HepG2 (cell line): ENCODE results near the gene HJURP. TPM values are rescaled to one million over a fixed set of nuclear protein-coding genes. Genes with fewer than 3 reads are reported as not detected.
A peak's percentile ranks its signal among the peaks of the same experiment; 100 is the strongest.

ENCODE experiments used
- ATAC-seq: fragments of 200-7000 bp; cut with Tn5 transposase; 3 replicates; pipeline ENCODE4 v1.9.1; 2020; ENCODE audit warnings: mild to moderate bottlenecking, moderate library complexity
- BruUV-seq: library from RNA; stranded (reverse); fragments of 400-500 nt; replicated peaks from 2 replicates; lab custom pipeline; 2021; lab: Mats Ljungman, UMichigan
- CTCF ChIA-PET: fragments of 300-600 bp; formaldehyde crosslinking; extraction: SDS; loops from one replicate; lab custom pipeline; 2021; ENCODE audit warnings: low total read pairs, inconsistent platforms, low intra/inter-chr PET ratio; lab: Yijun Ruan, JAX
- POLR2A ChIA-PET: fragments of 350-600 bp; sonication (Branson Sonifier 250); formaldehyde crosslinking; loops from one replicate; lab custom pipeline; 2020; ENCODE audit warnings: antibody characterized with exemption, inconsistent platforms; lab: Yijun Ruan, JAX
- DNase-seq: peaks from one replicate; pipeline ENCODE4 v3.0.0-alpha.2; 2015; ENCODE audit warnings: low spot score
- FAIRE-seq: peaks from 3 replicates; lab custom pipeline; 2011; peaks lifted over from hg19 to GRCh38; lab: Jason Lieb, UNC
- H2AFZ ChIP-seq: one replicate; pipeline ENCODE4 v1.6.1; 2011; ENCODE audit warnings: low read length, inconsistent platforms
- H3K27ac ChIP-seq: fragments of 300-600 bp; 3 replicates; pipeline ENCODE4 v1.8.0; 2011; ENCODE audit warnings: mixed run types, mild to moderate bottlenecking, mixed read lengths, low read length, inconsistent platforms; ENCODE audit not compliant: insufficient read depth; ENCODE audit errors: extremely low read length
- H3K27me3 ChIP-seq, 2 experiments: fragments of 200-600 bp in 1 of 2; 2 replicates in 1 of 2; 3 replicates in 1 of 2; pipeline versions ENCODE4 v1.6.0 to v1.8.0; 2011; ENCODE audit warnings: low read length in 2 of 2, mild to moderate bottlenecking in 2 of 2, moderate library complexity in 2 of 2, inconsistent platforms in 1 of 2; ENCODE audit not compliant: insufficient read depth in 2 of 2, control insufficient read depth in 1 of 2
- H3K36me3 ChIP-seq, 2 experiments: fragments of 200-600 bp in 1 of 2; replicated peaks in 1 of 2; 2 replicates in 1 of 2; 3 replicates in 1 of 2; pipeline versions ENCODE4 v1.5.1 to v1.8.0; 2011; ENCODE audit warnings: low read length in 2 of 2, inconsistent platforms in 1 of 2; ENCODE audit not compliant: insufficient read depth in 2 of 2, control insufficient read depth in 1 of 2
- H3K4me1 ChIP-seq: 2 replicates; pipeline ENCODE4 v1.5.1; 2012; ENCODE audit warnings: low read length, inconsistent platforms; ENCODE audit not compliant: insufficient read depth
- H3K4me2 ChIP-seq: 2 replicates; pipeline ENCODE4 v1.6.0; 2011; ENCODE audit warnings: low read depth, low read length, inconsistent platforms
- H3K4me3 ChIP-seq, 3 experiments: fragments of 200-600 bp in 1 of 3; sonication (generic), shearing (Covaris generic) in 1 of 3; replicated peaks in 1 of 3; 2 replicates each; pipeline ENCODE4 v1.5.1; 2011 to 2016; ENCODE audit warnings: low read length in 3 of 3, inconsistent platforms in 2 of 3, low read depth in 2 of 3, mild to moderate bottlenecking in 2 of 3, control low read depth in 1 of 3, mixed read lengths in 1 of 3; ENCODE audit not compliant: insufficient read depth in 1 of 3
- H3K79me2 ChIP-seq: one replicate; pipeline ENCODE4 v1.6.1; 2011; ENCODE audit warnings: low read length, inconsistent platforms; ENCODE audit not compliant: insufficient read depth
- H3K9ac ChIP-seq: 2 replicates; pipeline ENCODE4 v1.6.0; 2011; ENCODE audit warnings: mild to moderate bottlenecking, low read depth, low read length, inconsistent platforms; ENCODE audit not compliant: insufficient read depth
- H3K9me3 ChIP-seq: 2 replicates; pipeline ENCODE4 v1.5.1; 2012; ENCODE audit warnings: mild to moderate bottlenecking, low read length
- H4K20me1 ChIP-seq: 2 replicates; pipeline ENCODE4 v1.6.0; 2011; ENCODE audit warnings: inconsistent platforms, mild to moderate bottlenecking, low read length, moderate library complexity; ENCODE audit not compliant: insufficient read depth
- MYC ChIP-seq: sonication (generic); formaldehyde crosslinking; IDR thresholded peaks from 2 replicates; pipeline ENCODE4 v1.9.0; 2021; ENCODE audit warnings: missing genetic modification reagents, borderline replicate concordance
- POLR2A ChIP-seq, 2 experiments: IDR thresholded peaks; 2 replicates each; pipeline ENCODE4 v1.6.1; 2011; ENCODE audit warnings: low read depth in 2 of 2, low read length in 2 of 2, mild to moderate bottlenecking in 1 of 2, moderate library complexity in 1 of 2; ENCODE audit not compliant: insufficient read depth in 1 of 2
- PPARG ChIP-seq: conservative IDR thresholded peaks from 2 replicates; pipeline ENCODE4 v1.6.1; 2016; ENCODE audit warnings: missing biosample characterization, missing genetic modification reagents
- PRDM10 ChIP-seq: sonication (generic); formaldehyde crosslinking; IDR thresholded peaks from 2 replicates; pipeline ENCODE4 v1.4.0; 2020; ENCODE audit warnings: low read depth, missing genetic modification reagents
- XBP1 ChIP-seq: sonication (generic); formaldehyde crosslinking; IDR thresholded peaks from 2 replicates; pipeline ENCODE4 v1.5.0; 2020; ENCODE audit warnings: missing genetic modification reagents
- ZHX2 ChIP-seq, 2 experiments: sonication (generic) in 1 of 2; formaldehyde crosslinking in 1 of 2; IDR thresholded peaks; 2 replicates each; pipeline versions ENCODE4 v1.6.1 to v1.9.0; 2014 to 2022; ENCODE audit warnings: antibody characterized with exemption in 1 of 2, borderline replicate concordance in 1 of 2, inconsistent platforms in 1 of 2, low read depth in 1 of 2, missing genetic modification reagents in 1 of 2
- ZKSCAN5 ChIP-seq: sonication (generic); formaldehyde crosslinking; IDR thresholded peaks from 2 replicates; pipeline ENCODE4 v1.5.1; 2020; ENCODE audit warnings: mild to moderate bottlenecking, missing genetic modification reagents
- ZNF687 ChIP-seq: sonication (generic); formaldehyde crosslinking; IDR thresholded peaks from 2 replicates; pipeline ENCODE4 v1.5.1; 2020; ENCODE audit warnings: mild to moderate bottlenecking, missing genetic modification reagents, moderate library complexity
- WGBS: methylation state at CpG from one replicate; pipeline ENCODE4 v1.1.6; 2017; ENCODE audit warnings: low lambda C conversion rate; 5-methylcytosine and 5-hydroxymethylcytosine counted together
- in situ Hi-C: cut with HindIII; loops from 2 replicates; pipeline ENCODE4 v1.10.0; 2017; ENCODE audit warnings: low pct_unique_long_range_greater_than_20kb; ENCODE audit not compliant: extremely low pct_ligation_motif_present
- intact Hi-C: fragments of 100-400 bp; cut with micrococcal nuclease; formaldehyde crosslinking; loops from one replicate; pipeline ENCODE4 v1.10.0; 2022; ENCODE audit not compliant: unreplicated experiment
- polyA plus RNA-seq, 8 experiments: library from polyadenylated mRNA; depleted of rRNA in 3 of 8; stranded (reverse) in 7 of 8; unstranded in 1 of 8; fragments of >200 nt; fragmentation: Illumina TruSeq in 4 of 8; extraction: Trizol in 4 of 8; gene quantifications; 2 replicates each; pipeline versions ENCODE4 v1.2.1 to v1.2.3, GENCODE V29; 2011 to 2016; ENCODE audit warnings: low read depth in 4 of 8, missing spikeins in 1 of 8, mixed read lengths in 1 of 8; ENCODE audit not compliant: insufficient read depth in 1 of 8
- total RNA-seq, 5 experiments: library from RNA; depleted of rRNA; stranded (reverse); fragments of >200 nt; fragmentation: Illumina TruSeq; extraction: Trizol; gene quantifications; 2 replicates each; pipeline ENCODE4 v1.2.3, GENCODE V29; 2016; ENCODE audit warnings: low read depth in 1 of 5

HJURP gene
- total and polyA plus RNA-seq, 2 of the 13 experiments (the other 11 are each of a cell fraction or from before 2014, with no cell fraction given), result 36.3 to 43.9 TPM

GRCh38 chr2:233840520-233840919 is 13.8 kb downstream of the HJURP start (continued):
- TF ChIP-seq PRDM10, result no peak

- BruUV-seq, result no TSS peak
- H3K9ac ChIP-seq, result no peak overlapping the region
- TF ChIP-seq POLR2A (IDR thresholded peaks at IDR 0.05; ENCODE audit: insufficient read depth in 1 of 2, low read depth in 2 of 2, low read length in 2 of 2) (0 out of 4 replicates have a peak, but pooled peaks of 1 of the 2 experiments have one; percentile 10), XBP1 (CRISPR knock-in tag) (no peak), PPARG (no peak), ZNF687 (peak; percentile 36; the same call in 1 of the 2 replicates), ZHX2 (IDR thresholded peaks at IDR 0.05; ENCODE audit: low read depth) (no peak), ZHX2 (CRISPR knock-in tag; IDR thresholded peaks at IDR 0.05; ENCODE audit: borderline replicate concordance) (no peak), MYC (CRISPR knock-in tag) (0 out of 2 replicates have a peak, but pooled peaks have one; percentile 35), ZKSCAN5 (CRISPR knock-in tag) (no peak)
These were observed 14.9 kb downstream of the HJURP start for GRCh38 chr2:233839447-233839820.

More at GRCh38 chr2:233839447-233839820, 14.9 kb downstream of the HJURP start:
- in situ Hi-C loops, result loop anchor here (25.0 kb wide), 1 partner anchor 527 kb away; the partner anchor contains the start of gene SAG
- Histone ChIP-seq H3K9me3 (no peaks in the 10 kb centered on the region), H3K4me1 (peaks cover 22% of the 10 kb centered on the region; the same call in 1 of the 2 replicates), H3K27me3 (no peaks in the 10 kb centered on the region), H2AFZ (no peak overlapping the region), H3K4me3 (no peak overlapping the region), H3K27ac (no peak overlapping the region), H3K79me2 (peaks cover 44% of the 10 kb centered on the region), H3K36me3 (peaks cover 65 to 96% of the 10 kb centered on the region in 2 experiments), H4K20me1 (peaks cover 16% of the 10 kb centered on the region; the same call in 1 of the 2 replicates), H3K4me2 (no peak overlapping the region)
- no peak for DNase-seq
- 98% methylated on average over 9 of the region's 10 CpGs for WGBS
- ChIA-PET CTCF (no interaction called here), POLR2A (no interaction called here)
- intact Hi-C loops, result loop anchor here (10.0 kb wide), 1 partner anchor 395 kb away; no protein-coding TSS in a partner anchor
- peak; percentile 15; the same call in 2 of the 3 replicates for ATAC-seq
- no peak for FAIRE-seq
